GM12891 (cell line): ENCODE measurements around the gene GALK1.

Experiments used
- DNase-seq: peaks from one replicate; pipeline ENCODE4 v3.0.0; 2011; ENCODE audit warnings: low spot score; ENCODE audit not compliant: insufficient read length
- FAIRE-seq: peaks from 2 replicates; lab custom pipeline; 2011; peaks lifted over from hg19 to GRCh38; lab: Jason Lieb, UNC
- PAX5 ChIP-seq: IDR thresholded peaks from 2 replicates; pipeline ENCODE4 v1.6.1; 2011; ENCODE audit warnings: low read length, moderate library complexity, mild to moderate bottlenecking; ENCODE audit not compliant: insufficient read depth, severe bottlenecking
- POLR2A ChIP-seq: IDR thresholded peaks from 2 replicates; pipeline ENCODE4 v1.6.1; 2011; ENCODE audit warnings: low read depth, low read length, control low read depth
- POLR2AphosphoS5 ChIP-seq: IDR thresholded peaks from 2 replicates; pipeline ENCODE4 v1.6.1; 2011; ENCODE audit warnings: low read depth, low read length, control low read depth
- POU2F2 ChIP-seq: IDR thresholded peaks from 2 replicates; pipeline ENCODE4 v1.6.1; 2011; ENCODE audit warnings: low read depth, mild to moderate bottlenecking, control low read depth, low read length, moderate library complexity
- SPI1 ChIP-seq: IDR thresholded peaks from 2 replicates; pipeline ENCODE4 v1.6.1; 2011; ENCODE audit warnings: low read depth, low read length, control low read depth
- TAF1 ChIP-seq: IDR thresholded peaks from 2 replicates; pipeline ENCODE4 v1.6.1; 2011; ENCODE audit warnings: low read depth, low read length, control low read depth

Gene GALK1

DNA sequence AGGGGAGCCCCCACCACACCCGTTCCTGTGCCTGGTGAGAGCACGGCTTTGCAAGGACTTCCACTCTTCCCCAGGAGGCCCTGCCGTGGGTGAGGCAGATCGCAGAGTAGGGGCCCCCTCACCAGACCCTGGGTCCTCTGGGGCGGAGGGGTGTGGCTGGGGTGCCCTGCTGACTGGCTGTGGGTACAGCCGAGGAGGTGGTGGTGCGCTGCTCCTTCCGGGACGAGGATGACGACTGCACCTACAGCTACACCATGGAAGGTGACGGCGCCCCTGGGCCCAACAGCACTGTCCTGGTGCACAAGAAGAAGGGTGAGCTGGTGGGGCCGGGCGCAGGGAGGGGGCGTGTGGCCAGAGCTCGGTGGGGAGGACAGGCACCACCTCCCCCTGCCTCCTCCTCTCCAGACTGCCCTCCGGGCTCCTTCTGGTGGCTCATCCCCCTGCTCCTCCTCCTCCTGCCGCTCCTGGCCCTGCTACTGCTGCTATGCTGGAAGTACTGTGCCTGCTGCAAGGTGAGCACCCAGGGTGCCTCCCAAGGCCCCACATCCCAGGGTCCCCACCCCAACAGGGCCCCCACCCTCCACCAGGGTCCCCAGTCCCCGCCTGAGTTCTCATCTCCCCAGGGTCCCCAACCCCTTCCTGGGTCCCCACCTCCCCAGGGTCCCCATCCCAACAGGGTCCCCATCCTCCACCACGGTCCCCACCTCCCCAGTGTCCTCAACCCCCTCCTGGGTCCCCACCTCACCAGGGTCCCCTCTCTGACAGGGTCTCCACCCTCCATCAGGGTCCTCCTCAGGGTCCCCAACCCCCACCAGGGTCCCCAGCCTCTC lies 27.6 kb downstream of the GALK1 start:
- no peak for TF ChIP-seq TAF1
- no peak for TF ChIP-seq POU2F2
- TF ChIP-seq PAX5: no peak
- no peak for TF ChIP-seq POLR2A
- TF ChIP-seq POLR2AphosphoS5: no peak
- TF ChIP-seq SPI1: no peak
- FAIRE-seq (no peak), DNase-seq (no peak)

DNA sequence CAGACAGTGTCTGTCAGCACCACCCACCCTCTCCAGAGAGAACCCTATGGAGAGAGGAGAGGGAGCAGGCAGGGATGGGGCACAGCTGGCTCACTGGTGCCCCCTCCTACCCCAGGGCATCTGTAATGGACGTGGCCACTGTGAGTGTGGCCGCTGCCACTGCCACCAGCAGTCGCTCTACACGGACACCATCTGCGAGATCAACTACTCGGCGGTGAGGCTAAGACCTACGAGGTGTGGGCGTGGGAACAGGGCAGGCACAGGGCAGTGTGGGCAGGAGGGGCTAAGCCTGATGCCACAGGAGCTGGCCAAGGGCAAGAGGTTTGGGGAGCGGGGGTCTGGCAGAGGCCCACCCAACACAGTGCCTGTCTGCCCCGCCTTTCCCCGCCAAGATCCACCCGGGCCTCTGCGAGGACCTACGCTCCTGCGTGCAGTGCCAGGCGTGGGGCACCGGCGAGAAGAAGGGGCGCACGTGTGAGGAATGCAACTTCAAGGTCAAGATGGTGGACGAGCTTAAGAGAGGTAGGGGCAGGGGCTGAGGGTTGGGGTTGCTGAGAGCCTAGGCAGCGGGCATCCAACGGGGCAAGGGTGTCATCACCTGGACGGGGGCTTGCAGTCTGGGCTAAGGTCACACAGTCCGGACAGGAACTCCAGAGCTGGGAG lies 28.7 kb downstream of the GALK1 start:
- no peak for FAIRE-seq
- DNase-seq: no peak
- TF ChIP-seq TAF1 (no peak), PAX5 (no peak), SPI1 (no peak), POLR2A (no peak), POLR2AphosphoS5 (no peak), POU2F2 (no peak)

DNA sequence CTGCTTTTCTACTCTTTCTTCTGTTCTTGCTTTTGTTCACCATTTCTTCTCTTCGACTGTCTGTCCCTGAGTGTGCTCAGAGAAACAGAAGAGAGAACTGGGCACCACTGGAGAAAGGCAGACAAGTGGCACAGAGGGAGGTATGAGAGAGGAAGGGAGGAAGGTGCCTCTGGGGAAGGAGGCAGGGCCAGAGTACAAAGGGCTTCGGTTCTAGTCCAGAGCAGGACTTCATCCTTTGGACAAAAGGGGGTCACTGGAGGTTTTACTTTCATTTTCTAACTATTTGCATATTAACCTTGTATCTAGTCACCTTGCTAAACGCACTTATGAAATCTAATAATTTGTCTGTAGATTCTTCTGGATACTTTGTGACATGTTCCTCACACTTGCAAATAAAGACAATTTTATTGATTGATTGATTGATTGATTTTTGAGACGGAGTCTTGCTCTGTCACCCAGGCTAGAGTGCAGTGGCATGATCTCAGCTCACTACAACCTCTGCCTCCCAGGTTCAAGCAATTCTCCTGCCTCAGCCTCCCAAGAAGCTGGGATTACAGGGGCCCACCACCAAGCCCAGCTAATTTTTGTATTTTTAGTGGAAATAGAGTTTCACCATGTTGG lies 30.2 kb downstream of the GALK1 start:
- no peak for FAIRE-seq
- TF ChIP-seq POLR2A: no peak
- no peak for TF ChIP-seq PAX5
- no peak for TF ChIP-seq SPI1
- no peak for TF ChIP-seq TAF1
- TF ChIP-seq POU2F2: 0 out of 2 replicates have a peak, but pooled peaks have one; percentile 40

DNA sequence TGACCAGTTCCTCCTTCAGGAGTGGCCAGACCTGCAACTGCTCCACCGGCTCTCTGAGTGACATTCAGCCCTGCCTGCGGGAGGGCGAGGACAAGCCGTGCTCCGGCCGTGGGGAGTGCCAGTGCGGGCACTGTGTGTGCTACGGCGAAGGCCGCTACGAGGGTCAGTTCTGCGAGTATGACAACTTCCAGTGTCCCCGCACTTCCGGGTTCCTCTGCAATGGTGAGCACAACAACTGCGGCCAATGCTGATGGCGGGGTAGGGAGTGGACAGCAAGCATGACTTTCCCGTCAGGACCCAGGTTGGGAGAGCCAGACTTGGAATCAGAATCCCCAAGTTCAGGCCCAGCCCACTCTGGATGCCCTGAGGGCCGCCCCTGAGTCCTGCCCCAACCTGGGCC lies 31.5 kb downstream of the GALK1 start:
- no peak for DNase-seq
- FAIRE-seq: no peak
- TF ChIP-seq POLR2A (no peak), TAF1 (no peak), POLR2AphosphoS5 (no peak), PAX5 (no peak), POU2F2 (no peak), SPI1 (no peak)

More for the DNA sequence above, 30.2 kb downstream of the GALK1 start:
- DNase-seq: no peak

DNA sequence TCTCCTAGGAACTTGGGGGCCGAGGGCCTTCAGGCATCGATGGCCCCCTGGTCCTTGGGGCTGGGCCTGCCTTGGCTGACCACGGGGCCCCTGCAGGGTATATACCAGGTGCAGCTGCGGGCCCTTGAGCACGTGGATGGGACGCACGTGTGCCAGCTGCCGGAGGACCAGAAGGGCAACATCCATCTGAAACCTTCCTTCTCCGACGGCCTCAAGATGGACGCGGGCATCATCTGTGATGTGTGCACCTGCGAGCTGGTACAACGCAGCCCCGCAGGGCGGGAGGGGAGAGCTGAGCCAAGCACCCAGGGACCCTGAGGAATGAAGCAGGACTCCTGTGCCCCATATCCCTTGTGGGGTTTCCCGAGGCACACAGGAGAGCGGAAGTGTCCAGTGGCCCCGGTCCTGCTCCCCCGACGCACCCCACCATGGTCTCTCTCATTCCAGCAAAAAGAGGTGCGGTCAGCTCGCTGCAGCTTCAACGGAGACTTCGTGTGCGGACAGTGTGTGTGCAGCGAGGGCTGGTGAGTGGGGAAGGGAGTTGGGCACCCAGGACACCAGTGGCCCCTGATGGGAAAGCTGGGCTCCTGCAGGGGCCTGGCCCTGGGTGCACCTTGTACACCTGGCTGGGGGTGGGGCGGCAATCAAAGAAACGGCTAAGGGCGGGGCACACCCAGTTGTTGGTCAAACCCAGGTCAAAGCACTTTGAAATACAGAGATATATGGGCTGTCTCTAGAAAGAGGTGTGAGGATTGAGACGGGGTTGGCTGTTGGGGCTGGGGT lies 33.1 kb downstream of the GALK1 start:
- FAIRE-seq (no peak), DNase-seq (no peak)
- no peak for TF ChIP-seq TAF1
- no peak for TF ChIP-seq POU2F2
- no peak for TF ChIP-seq POLR2AphosphoS5
- TF ChIP-seq SPI1: no peak
- TF ChIP-seq POLR2A: no peak
- no peak for TF ChIP-seq PAX5

DNA sequence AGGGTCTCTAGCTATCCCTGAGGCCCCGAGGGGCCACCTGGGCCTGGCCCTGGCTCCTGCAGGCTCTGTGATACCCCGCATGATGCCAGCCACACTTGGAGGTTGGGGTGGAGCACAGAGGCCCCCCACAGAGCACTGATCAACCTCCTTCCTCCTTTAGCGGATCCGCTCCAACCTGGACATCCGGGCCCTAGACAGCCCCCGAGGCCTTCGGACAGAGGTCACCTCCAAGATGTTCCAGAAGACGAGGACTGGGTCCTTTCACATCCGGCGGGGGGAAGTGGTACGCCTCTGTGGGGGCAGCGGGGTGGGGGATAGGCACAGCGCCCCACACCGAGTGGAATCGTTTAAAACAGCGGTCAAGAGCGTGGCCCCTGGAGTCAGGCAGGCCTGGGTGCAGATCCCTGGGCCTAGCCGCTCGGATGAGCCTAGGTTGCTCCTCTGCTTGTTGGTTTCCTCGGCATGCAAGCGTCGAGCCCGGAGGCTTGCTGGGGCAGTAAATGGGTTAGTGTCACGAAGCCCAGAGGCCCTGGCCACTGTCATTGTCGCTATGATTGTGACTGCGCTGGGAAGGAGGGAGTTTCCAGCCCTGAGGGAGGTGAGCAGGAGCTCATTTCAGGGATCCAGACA lies 33.8 kb downstream of the GALK1 start:
- DNase-seq: no peak
- FAIRE-seq: no peak
- TF ChIP-seq POLR2A (no peak), PAX5 (no peak), TAF1 (no peak), POLR2AphosphoS5 (no peak), POU2F2 (no peak), SPI1 (no peak)

DNA sequence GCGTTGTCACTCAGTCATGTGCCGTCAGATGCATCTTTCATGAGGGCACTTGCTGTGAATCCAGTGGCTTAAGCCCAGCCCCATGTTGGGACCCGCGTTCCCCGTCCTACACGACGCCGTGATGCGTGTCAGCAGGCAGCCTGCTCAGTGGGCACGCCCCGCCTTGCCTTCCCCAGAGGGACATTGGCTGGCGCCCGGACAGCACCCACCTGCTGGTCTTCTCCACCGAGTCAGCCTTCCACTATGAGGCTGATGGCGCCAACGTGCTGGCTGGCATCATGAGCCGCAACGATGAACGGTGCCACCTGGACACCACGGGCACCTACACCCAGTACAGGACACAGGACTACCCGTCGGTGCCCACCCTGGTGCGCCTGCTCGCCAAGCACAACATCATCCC lies 34.9 kb downstream of the GALK1 start:
- no peak for DNase-seq

DNA sequence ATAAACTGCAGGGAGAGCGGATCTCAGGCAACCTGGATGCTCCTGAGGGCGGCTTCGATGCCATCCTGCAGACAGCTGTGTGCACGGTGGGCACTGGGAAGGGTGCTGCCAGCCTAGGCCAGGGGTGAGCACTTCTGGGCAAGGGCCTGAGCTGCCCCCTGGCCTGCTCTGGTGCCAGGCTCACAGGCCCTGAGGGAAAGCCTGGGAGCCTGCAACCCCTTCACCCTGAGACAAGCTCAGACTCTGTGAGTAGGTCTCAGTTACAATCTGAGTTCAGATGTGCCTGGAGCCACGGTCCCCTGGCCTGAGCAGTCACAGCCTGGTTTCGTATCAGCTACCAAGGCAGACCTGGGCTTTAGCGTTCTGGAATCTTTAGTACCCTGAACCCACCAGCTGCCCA lies 35.6 kb downstream of the GALK1 start:
- FAIRE-seq (no peak), DNase-seq (no peak)
- TF ChIP-seq POLR2AphosphoS5 (no peak), POLR2A (no peak), POU2F2 (no peak), TAF1 (no peak), SPI1 (no peak), PAX5 (no peak)

More for the DNA sequence above, 34.9 kb downstream of the GALK1 start:
- TF ChIP-seq PAX5 (no peak), POU2F2 (no peak), SPI1 (no peak), POLR2A (no peak), TAF1 (no peak), POLR2AphosphoS5 (no peak)
- FAIRE-seq: no peak
